HCT116 (cell line): ENCODE results near the gene DOLPP1. TPM values are rescaled to one million over a fixed set of nuclear protein-coding genes. Genes with fewer than 3 reads are reported as not detected.

Experiments used
- ATAC-seq: fragments of 200-7000 bp; cut with Tn5 transposase; 2 replicates; pipeline ENCODE4 v1.9.1; 2020; ENCODE audit warnings: mild to moderate bottlenecking, moderate library complexity
- BruUV-seq: library from RNA; stranded (reverse); fragments of 400-500 nt; replicated peaks from 2 replicates; lab custom pipeline; 2021; lab: Mats Ljungman, UMichigan
- CTCF ChIA-PET: fragments of 300-600 bp; sonication (Branson Sonifier 250); formaldehyde crosslinking; loops from one replicate; lab custom pipeline; 2021; ENCODE audit warnings: antibody characterized with exemption; lab: Charles Lee
- POLR2A ChIA-PET: fragments of 300-600, 350-600 bp; sonication (Branson Sonifier 250); formaldehyde crosslinking; loops from one replicate; lab custom pipeline; 2021; ENCODE audit warnings: antibody characterized with exemption; lab: Charles Lee
- RAD21 ChIA-PET, 2 experiments: fragments of 300-600 bp; sonication (Branson Sonifier 250); formaldehyde crosslinking; loops; one replicate each; lab custom pipeline; 2023; ENCODE audit warnings: low total read pairs in 2 of 2; ENCODE audit not compliant: uncharacterized antibody in 2 of 2, unreplicated experiment in 2 of 2, low non-redundant PET in 1 of 2; lab: Charles Lee
- DNase-seq: peaks from one replicate; pipeline ENCODE4 v3.0.0-alpha.2; 2010; ENCODE audit warnings: low read depth, low spot score
- H2AFZ ChIP-seq: fragments of 200-600 bp; shearing (Covaris generic), sonication (generic); 2 replicates; pipeline ENCODE4 v1.6.1; 2017; ENCODE audit warnings: low read depth, mixed run types, mixed read lengths, antibody characterized with exemption, low read length; ENCODE audit not compliant: poor library complexity, severe bottlenecking
- H3K27ac ChIP-seq: 2 replicates; pipeline ENCODE4 v1.5.1; 2012; ENCODE audit warnings: low read depth, low read length
- H3K27me3 ChIP-seq: fragments of 200-600 bp; sonication (generic); 2 replicates; pipeline ENCODE4 v1.6.1; 2016; ENCODE audit warnings: mixed run types, low read length, mixed read lengths; ENCODE audit not compliant: insufficient read depth
- H3K36me3 ChIP-seq, 2 experiments: fragments of 200-500 bp in 1 of 2; fragments of 200-600 bp in 1 of 2; sonication (Bioruptor generic) in 1 of 2; sonication (generic) in 1 of 2; 2 replicates each; pipeline versions ENCODE4 v1.5.1 to v1.6.1; 2014 to 2016; ENCODE audit warnings: low read length in 2 of 2, inconsistent platforms in 1 of 2, mixed read lengths in 1 of 2, mixed run types in 1 of 2; ENCODE audit not compliant: insufficient read depth in 2 of 2, control insufficient read depth in 1 of 2
- H3K4me1 ChIP-seq, 2 experiments: fragments of 200-600 bp in 1 of 2; sonication (generic) in 1 of 2; 2 replicates each; pipeline versions ENCODE4 v1.5.1 to v1.6.1; 2012 to 2017; ENCODE audit warnings: low read length in 2 of 2, inconsistent platforms in 1 of 2, mild to moderate bottlenecking in 1 of 2, mixed read lengths in 1 of 2, mixed run types in 1 of 2, moderate library complexity in 1 of 2; ENCODE audit not compliant: insufficient read depth in 2 of 2, control insufficient read depth in 1 of 2
- H3K4me2 ChIP-seq: fragments of 200-600 bp; sonication (generic); 2 replicates; pipeline ENCODE4 v1.6.1; 2017; ENCODE audit warnings: mixed run types, low read length, mixed read lengths
- H3K4me3 ChIP-seq, 2 experiments: fragments of 200-600 bp in 1 of 2; sonication (generic) in 1 of 2; replicated peaks in 1 of 2; 2 replicates each; pipeline ENCODE4 v1.5.1; 2011 to 2016; ENCODE audit warnings: low read length in 2 of 2, control low read depth in 1 of 2, low read depth in 1 of 2, mild to moderate bottlenecking in 1 of 2, mixed read lengths in 1 of 2, mixed run types in 1 of 2
- H3K79me2 ChIP-seq: fragments of 200-600 bp; sonication (generic); 2 replicates; pipeline ENCODE4 v1.6.1; 2017; ENCODE audit warnings: mild to moderate bottlenecking, mixed run types, low read length, moderate library complexity, mixed read lengths; ENCODE audit not compliant: insufficient read depth
- H3K9ac ChIP-seq: fragments of 200-600 bp; sonication (generic); 2 replicates; pipeline ENCODE4 v1.6.1; 2016; ENCODE audit warnings: low read length, mixed read lengths
- H3K9me2 ChIP-seq: fragments of 200-600 bp; sonication (generic), shearing (Covaris generic); 2 replicates; pipeline ENCODE4 v1.6.1; 2017; ENCODE audit warnings: mixed run types, mild to moderate bottlenecking, moderate library complexity; ENCODE audit not compliant: insufficient read depth
- H3K9me3 ChIP-seq, 2 experiments: fragments of 200-500 bp in 1 of 2; fragments of 200-600 bp in 1 of 2; sonication (Bioruptor generic) in 1 of 2; sonication (generic) in 1 of 2; 2 replicates each; pipeline ENCODE4 v1.6.1; 2014 to 2017; ENCODE audit warnings: low read length in 2 of 2, mixed read lengths in 2 of 2, inconsistent platforms in 1 of 2, low read depth in 1 of 2, mild to moderate bottlenecking in 1 of 2, mixed run types in 1 of 2, moderate library complexity in 1 of 2; ENCODE audit not compliant: control insufficient read depth in 1 of 2, insufficient read depth in 1 of 2
- H4K20me1 ChIP-seq: fragments of 200-600 bp; sonication (generic), shearing (Covaris generic); 2 replicates; pipeline ENCODE4 v1.6.1; 2017; ENCODE audit warnings: mixed run types, mild to moderate bottlenecking, moderate library complexity; ENCODE audit not compliant: insufficient read depth
- CEBPB ChIP-seq: IDR thresholded peaks from 2 replicates; pipeline ENCODE4 v1.6.1; 2012; ENCODE audit warnings: low read depth
- CTCF ChIP-seq, 3 experiments: fragments of 200-600 bp in 1 of 3; sonication (generic) in 1 of 3; IDR thresholded peaks in 2 of 3; conservative IDR thresholded peaks in 1 of 3; 2 replicates each; pipeline ENCODE4 v1.5.1; 2012 to 2017; ENCODE audit warnings: low read depth in 2 of 3, low read length in 2 of 3, antibody characterized with exemption in 1 of 3, borderline replicate concordance in 1 of 3, control low read depth in 1 of 3, mild to moderate bottlenecking in 1 of 3, mixed read lengths in 1 of 3, mixed run types in 1 of 3, moderate library complexity in 1 of 3; ENCODE audit not compliant: insufficient read depth in 1 of 3
- ELF1 ChIP-seq: IDR thresholded peaks from 2 replicates; pipeline ENCODE4 v1.6.1; 2012; ENCODE audit warnings: low read depth, borderline replicate concordance
- POLR2A ChIP-seq: IDR thresholded peaks from 2 replicates; pipeline ENCODE4 v1.7.0; 2011; ENCODE audit warnings: borderline replicate concordance; ENCODE audit not compliant: insufficient read depth, insufficient read length; ENCODE audit errors: extremely low read depth
- POLR2AphosphoS5 ChIP-seq: IDR thresholded peaks from 2 replicates; pipeline ENCODE4 v1.6.1; 2011; ENCODE audit warnings: mild to moderate bottlenecking, low read depth, low read length, moderate library complexity
- RAD21 ChIP-seq: IDR thresholded peaks from 2 replicates; pipeline ENCODE4 v1.6.1; 2012; ENCODE audit warnings: low read depth, mild to moderate bottlenecking
- REST ChIP-seq: IDR thresholded peaks from 2 replicates; pipeline ENCODE4 v1.6.1; 2012; ENCODE audit warnings: low read depth
- SIN3A ChIP-seq: IDR thresholded peaks from 2 replicates; pipeline ENCODE4 v1.6.1; 2012; ENCODE audit warnings: low read depth
- SP1 ChIP-seq: IDR thresholded peaks from 2 replicates; pipeline ENCODE4 v1.6.1; 2012; ENCODE audit warnings: low read depth
- ZNF274 ChIP-seq: fragments of 200-500 bp; sonication (Bioruptor generic); IDR thresholded peaks from 2 replicates; pipeline ENCODE4 v1.6.1; 2014; ENCODE audit warnings: mild to moderate bottlenecking, low read depth, low read length, inconsistent platforms
- intact Hi-C: fragments of 100-400 bp; cut with micrococcal nuclease; formaldehyde crosslinking; loops from 2 replicates; pipeline ENCODE4 v1.10.0; 2022
- total RNA-seq: library from RNA; stranded (reverse); gene quantifications from one replicate; pipeline ENCODE4 v1.2.1, GENCODE V29; 2021; ENCODE audit not compliant: unreplicated experiment

The DOLPP1 gene
- total RNA-seq, 1 experiment from 2014 or later = 17.4 TPM

- H3K9me3 ChIP-seq = no peaks in the 10 kb centered on the region
- H3K9ac ChIP-seq = no peak overlapping the region
- DNase-seq (no peak), ATAC-seq (no peak)
- ChIA-PET RAD21 (no interaction called here), POLR2A (no interaction called here), CTCF (no interaction called here)
- no peaks in the 10 kb centered on the region for H3K9me2 ChIP-seq
- no peaks in the 10 kb centered on the region for H4K20me1 ChIP-seq
- H3K4me1 ChIP-seq = no peaks in the 10 kb centered on the region
- no peak overlapping the region for H3K27ac ChIP-seq
- no TSS peak for BruUV-seq
- no peaks in the 10 kb centered on the region for H3K79me2 ChIP-seq
- H3K36me3 ChIP-seq = no peaks in the 10 kb centered on the region
- H3K4me2 ChIP-seq = no peak overlapping the region
- TF ChIP-seq SP1 (no peak), POLR2A (no peak), ZNF274 (no peak), CTCF (IDR thresholded peaks at IDR 0.05 in 2 of 3, conservative IDR thresholded peaks at IDR 0.05 in 1 of 3; ENCODE audit: borderline replicate concordance in 1 of 3, insufficient read depth in 1 of 3, low read depth in 2 of 3, low read length in 2 of 3) (no peak), REST (no peak), CEBPB (no peak), SIN3A (no peak), POLR2AphosphoS5 (no peak), ELF1 (no peak), RAD21 (no peak)
- H3K27me3 ChIP-seq = no peaks in the 10 kb centered on the region
- intact Hi-C loops = no loop called here
- H2AFZ ChIP-seq = no peak overlapping the region
- H3K4me3 ChIP-seq = no peak overlapping the region
These were observed 10.0 kb upstream of the DOLPP1 start for GRCh38 chr9:129070696-129071525.
